Measurements from ENCODE around the gene ZSCAN31. TPM values are rescaled to one million over a fixed set of nuclear protein-coding genes. Genes with fewer than 3 reads are reported as not detected.

The ZSCAN31 gene
- total and polyA plus RNA-seq, 9 of the 15 experiments (the other 6 are each of a cell fraction or from before 2014, with no cell fraction given), result 3.9 to 12.1 (median 7.0) TPM

- TF ChIP-seq ZBTB40 (IDR thresholded peaks at IDR 0.05) (no peak), ZBTB40 (CRISPR knock-in tag; IDR thresholded peaks at IDR 0.05) (no peak), FOXO4 (CRISPR knock-in tag; IDR thresholded peaks at IDR 0.05) (no peak), TCFL5 (CRISPR knock-in tag; conservative IDR thresholded peaks at IDR 0.05) (no peak)
- TF ChIP-seq, protein P1, sequence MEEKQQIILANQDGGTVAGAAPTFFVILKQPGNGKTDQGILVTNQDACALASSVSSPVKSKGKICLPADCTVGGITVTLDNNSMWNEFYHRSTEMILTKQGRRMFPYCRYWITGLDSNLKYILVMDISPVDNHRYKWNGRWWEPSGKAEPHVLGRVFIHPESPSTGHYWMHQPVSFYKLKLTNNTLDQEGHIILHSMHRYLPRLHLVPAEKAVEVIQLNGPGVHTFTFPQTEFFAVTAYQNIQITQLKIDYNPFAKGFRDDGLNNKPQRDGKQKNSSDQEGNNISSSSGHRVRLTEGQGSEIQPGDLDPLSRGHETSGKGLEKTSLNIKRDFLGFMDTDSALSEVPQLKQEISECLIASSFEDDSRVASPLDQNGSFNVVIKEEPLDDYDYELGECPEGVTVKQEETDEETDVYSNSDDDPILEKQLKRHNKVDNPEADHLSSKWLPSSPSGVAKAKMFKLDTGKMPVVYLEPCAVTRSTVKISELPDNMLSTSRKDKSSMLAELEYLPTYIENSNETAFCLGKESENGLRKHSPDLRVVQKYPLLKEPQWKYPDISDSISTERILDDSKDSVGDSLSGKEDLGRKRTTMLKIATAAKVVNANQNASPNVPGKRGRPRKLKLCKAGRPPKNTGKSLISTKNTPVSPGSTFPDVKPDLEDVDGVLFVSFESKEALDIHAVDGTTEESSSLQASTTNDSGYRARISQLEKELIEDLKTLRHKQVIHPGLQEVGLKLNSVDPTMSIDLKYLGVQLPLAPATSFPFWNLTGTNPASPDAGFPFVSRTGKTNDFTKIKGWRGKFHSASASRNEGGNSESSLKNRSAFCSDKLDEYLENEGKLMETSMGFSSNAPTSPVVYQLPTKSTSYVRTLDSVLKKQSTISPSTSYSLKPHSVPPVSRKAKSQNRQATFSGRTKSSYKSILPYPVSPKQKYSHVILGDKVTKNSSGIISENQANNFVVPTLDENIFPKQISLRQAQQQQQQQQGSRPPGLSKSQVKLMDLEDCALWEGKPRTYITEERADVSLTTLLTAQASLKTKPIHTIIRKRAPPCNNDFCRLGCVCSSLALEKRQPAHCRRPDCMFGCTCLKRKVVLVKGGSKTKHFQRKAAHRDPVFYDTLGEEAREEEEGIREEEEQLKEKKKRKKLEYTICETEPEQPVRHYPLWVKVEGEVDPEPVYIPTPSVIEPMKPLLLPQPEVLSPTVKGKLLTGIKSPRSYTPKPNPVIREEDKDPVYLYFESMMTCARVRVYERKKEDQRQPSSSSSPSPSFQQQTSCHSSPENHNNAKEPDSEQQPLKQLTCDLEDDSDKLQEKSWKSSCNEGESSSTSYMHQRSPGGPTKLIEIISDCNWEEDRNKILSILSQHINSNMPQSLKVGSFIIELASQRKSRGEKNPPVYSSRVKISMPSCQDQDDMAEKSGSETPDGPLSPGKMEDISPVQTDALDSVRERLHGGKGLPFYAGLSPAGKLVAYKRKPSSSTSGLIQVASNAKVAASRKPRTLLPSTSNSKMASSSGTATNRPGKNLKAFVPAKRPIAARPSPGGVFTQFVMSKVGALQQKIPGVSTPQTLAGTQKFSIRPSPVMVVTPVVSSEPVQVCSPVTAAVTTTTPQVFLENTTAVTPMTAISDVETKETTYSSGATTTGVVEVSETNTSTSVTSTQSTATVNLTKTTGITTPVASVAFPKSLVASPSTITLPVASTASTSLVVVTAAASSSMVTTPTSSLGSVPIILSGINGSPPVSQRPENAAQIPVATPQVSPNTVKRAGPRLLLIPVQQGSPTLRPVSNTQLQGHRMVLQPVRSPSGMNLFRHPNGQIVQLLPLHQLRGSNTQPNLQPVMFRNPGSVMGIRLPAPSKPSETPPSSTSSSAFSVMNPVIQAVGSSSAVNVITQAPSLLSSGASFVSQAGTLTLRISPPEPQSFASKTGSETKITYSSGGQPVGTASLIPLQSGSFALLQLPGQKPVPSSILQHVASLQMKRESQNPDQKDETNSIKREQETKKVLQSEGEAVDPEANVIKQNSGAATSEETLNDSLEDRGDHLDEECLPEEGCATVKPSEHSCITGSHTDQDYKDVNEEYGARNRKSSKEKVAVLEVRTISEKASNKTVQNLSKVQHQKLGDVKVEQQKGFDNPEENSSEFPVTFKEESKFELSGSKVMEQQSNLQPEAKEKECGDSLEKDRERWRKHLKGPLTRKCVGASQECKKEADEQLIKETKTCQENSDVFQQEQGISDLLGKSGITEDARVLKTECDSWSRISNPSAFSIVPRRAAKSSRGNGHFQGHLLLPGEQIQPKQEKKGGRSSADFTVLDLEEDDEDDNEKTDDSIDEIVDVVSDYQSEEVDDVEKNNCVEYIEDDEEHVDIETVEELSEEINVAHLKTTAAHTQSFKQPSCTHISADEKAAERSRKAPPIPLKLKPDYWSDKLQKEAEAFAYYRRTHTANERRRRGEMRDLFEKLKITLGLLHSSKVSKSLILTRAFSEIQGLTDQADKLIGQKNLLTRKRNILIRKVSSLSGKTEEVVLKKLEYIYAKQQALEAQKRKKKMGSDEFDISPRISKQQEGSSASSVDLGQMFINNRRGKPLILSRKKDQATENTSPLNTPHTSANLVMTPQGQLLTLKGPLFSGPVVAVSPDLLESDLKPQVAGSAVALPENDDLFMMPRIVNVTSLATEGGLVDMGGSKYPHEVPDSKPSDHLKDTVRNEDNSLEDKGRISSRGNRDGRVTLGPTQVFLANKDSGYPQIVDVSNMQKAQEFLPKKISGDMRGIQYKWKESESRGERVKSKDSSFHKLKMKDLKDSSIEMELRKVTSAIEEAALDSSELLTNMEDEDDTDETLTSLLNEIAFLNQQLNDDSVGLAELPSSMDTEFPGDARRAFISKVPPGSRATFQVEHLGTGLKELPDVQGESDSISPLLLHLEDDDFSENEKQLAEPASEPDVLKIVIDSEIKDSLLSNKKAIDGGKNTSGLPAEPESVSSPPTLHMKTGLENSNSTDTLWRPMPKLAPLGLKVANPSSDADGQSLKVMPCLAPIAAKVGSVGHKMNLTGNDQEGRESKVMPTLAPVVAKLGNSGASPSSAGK (IDR thresholded peaks at IDR 0.05), result no peak
Observed at GRCh38 chr6:28349344-28349891, 13.5 kb upstream of the ZSCAN31 start (continued).

Data from K562 (cell line).